GM23248 (cell line): Measurements from ENCODE around the gene PAQR7. TPM values are rescaled to one million over a fixed set of nuclear protein-coding genes. Genes with fewer than 3 reads are reported as not detected.

Experiments used
- DNase-seq: peaks from one replicate; pipeline ENCODE4 v3.0.0-alpha.2; 2015
- H2AFZ ChIP-seq: fragments of 200-600 bp; sonication (generic); 2 replicates; pipeline ENCODE4 v1.6.1; 2016; ENCODE audit warnings: antibody characterized with exemption
- H3F3A ChIP-seq: fragments of 200-600 bp; sonication (generic); 2 replicates; pipeline ENCODE4 v1.6.1; 2016; ENCODE audit warnings: mild to moderate bottlenecking, antibody characterized with exemption, mixed run types; ENCODE audit not compliant: insufficient read depth
- H3K27ac ChIP-seq: fragments of 200-600 bp; sonication (generic); 2 replicates; pipeline ENCODE4 v1.5.1; 2016; ENCODE audit warnings: mild to moderate bottlenecking
- H3K27me3 ChIP-seq: fragments of 200-600 bp; sonication (generic); replicated peaks from 2 replicates; pipeline ENCODE4 v1.6.1; 2016; ENCODE audit warnings: mild to moderate bottlenecking; ENCODE audit not compliant: insufficient read depth
- H3K36me3 ChIP-seq: fragments of 200-600 bp; sonication (generic); 2 replicates; pipeline ENCODE4 v1.6.1; 2016; ENCODE audit warnings: low read depth, mild to moderate bottlenecking
- H3K4me1 ChIP-seq: fragments of 200-600 bp; sonication (generic); 2 replicates; pipeline ENCODE4 v1.6.1; 2016; ENCODE audit warnings: mild to moderate bottlenecking; ENCODE audit not compliant: insufficient read depth
- H3K4me2 ChIP-seq: fragments of 200-600 bp; sonication (generic); one replicate; pipeline ENCODE4 v1.6.1; 2016; ENCODE audit warnings: mild to moderate bottlenecking; ENCODE audit not compliant: unreplicated experiment
- H3K4me3 ChIP-seq: fragments of 200-600 bp; sonication (generic); 2 replicates; pipeline ENCODE4 v1.5.1; 2016; ENCODE audit warnings: mild to moderate bottlenecking
- H3K79me2 ChIP-seq: fragments of 200-600 bp; sonication (generic); 2 replicates; pipeline ENCODE4 v1.6.1; 2016; ENCODE audit warnings: mild to moderate bottlenecking; ENCODE audit not compliant: insufficient read depth
- H3K9ac ChIP-seq: fragments of 200-600 bp; sonication (generic); 2 replicates; pipeline ENCODE4 v1.6.1; 2016; ENCODE audit warnings: mild to moderate bottlenecking
- H3K9me2 ChIP-seq: fragments of 200-600 bp; sonication (generic); 2 replicates; pipeline ENCODE4 v1.6.1; 2016; ENCODE audit warnings: mixed run types, mild to moderate bottlenecking, moderate library complexity; ENCODE audit not compliant: insufficient read depth
- H3K9me3 ChIP-seq: fragments of 200-600 bp; sonication (generic); one replicate; pipeline ENCODE4 v1.6.1; 2017; ENCODE audit warnings: low read depth
- H4K20me1 ChIP-seq: fragments of 200-600 bp; sonication (generic); 2 replicates; pipeline ENCODE4 v1.6.0; 2016; ENCODE audit not compliant: insufficient read depth
- EZH2 ChIP-seq: fragments of 200-600 bp; sonication (generic); IDR thresholded peaks from 2 replicates; pipeline ENCODE4 v1.6.1; 2018; ENCODE audit warnings: antibody characterized with exemption, mild to moderate bottlenecking; ENCODE audit not compliant: insufficient read depth, poor library complexity, severe bottlenecking
- EZH2phosphoT487 ChIP-seq: fragments of 200-600 bp; sonication (generic); IDR thresholded peaks from 2 replicates; pipeline ENCODE4 v1.6.1; 2018; ENCODE audit warnings: antibody characterized with exemption, moderate library complexity, mild to moderate bottlenecking, low read depth; ENCODE audit not compliant: insufficient read depth
- WGBS, 2 experiments: methylation state at CpG; one replicate each; pipeline ENCODE4 v1.1.6; 2015 to 2017; ENCODE audit warnings: low lambda C conversion rate in 2 of 2, low coverage in 1 of 2; ENCODE audit errors: missing lambda C conversion rate in 2 of 2; 5-methylcytosine and 5-hydroxymethylcytosine counted together
- in situ Hi-C: fragments of 300-500 bp; cut with MboI; formaldehyde crosslinking; loops from 2 replicates; pipeline ENCODE4 v1.15.0; 2020
- polyA plus RNA-seq: library from polyadenylated mRNA; unstranded; fragments of >200 nt; fragmentation: Nextera tagmentation; extraction: Ambion mirVana; gene quantifications from 2 replicates; pipeline ENCODE4 v1.2.1, GENCODE V29; 2016
- total RNA-seq: library from RNA; depleted of rRNA; stranded (reverse); fragments of >200 nt; shearing (Covaris generic); gene quantifications from 2 replicates; pipeline ENCODE4 v1.2.3, GENCODE V29; 2014

Gene PAQR7
- total and polyA plus RNA-seq, 2 experiments from 2014 or later: 12.7 to 20.6 TPM

- peak; percentile 51 for DNase-seq
- no peaks in the 10 kb centered on the region for H3K9me3 ChIP-seq
- H3K4me1 ChIP-seq: no peaks in the 10 kb centered on the region
- H3F3A ChIP-seq: peaks cover 16% of the 10 kb centered on the region; the same call in 1 of the 2 replicates
- 17 to 28% methylated on average over 28 to 48 of the region's 49 CpGs for WGBS, 2 experiments
- in situ Hi-C loops: no loop called here
- 0 out of 2 replicates have a peak overlapping the region, but pooled peaks have one; percentile 4 for H3K27ac ChIP-seq
- no peaks in the 10 kb centered on the region for H3K9me2 ChIP-seq
- H3K79me2 ChIP-seq: no peaks in the 10 kb centered on the region
- peak overlapping the region; percentile 77 for H3K4me3 ChIP-seq
- H4K20me1 ChIP-seq: no peaks in the 10 kb centered on the region
- H3K27me3 ChIP-seq: no peaks in the 10 kb centered on the region
- peak overlapping the region; percentile 68 for H3K9ac ChIP-seq
- peak overlapping the region; percentile 97 for H2AFZ ChIP-seq
- no peak for TF ChIP-seq EZH2phosphoT487
- no peak for TF ChIP-seq EZH2
- peak overlapping the region; percentile 92 for H3K4me2 ChIP-seq
- H3K36me3 ChIP-seq: no peaks in the 10 kb centered on the region
Observed at GRCh38 chr1:25922056-25922970, 46.8 kb upstream of the PAQR7 start.

GRCh38 chr1:25918615-25919014 lies 43.1 kb upstream of the PAQR7 start:
- H3K9ac ChIP-seq: no peak overlapping the region
- no peaks in the 10 kb centered on the region for H3K27me3 ChIP-seq
- no peak overlapping the region for H3K27ac ChIP-seq
- no peaks in the 10 kb centered on the region for H3K79me2 ChIP-seq
- H3K4me2 ChIP-seq: no peak overlapping the region
- no peaks in the 10 kb centered on the region for H4K20me1 ChIP-seq
- no peak overlapping the region for H2AFZ ChIP-seq
- H3K9me3 ChIP-seq: no peaks in the 10 kb centered on the region
- in situ Hi-C loops: no loop called here
- peaks cover 19% of the 10 kb centered on the region; the same call in 1 of the 2 replicates for H3F3A ChIP-seq
- no peak for TF ChIP-seq EZH2
- TF ChIP-seq EZH2phosphoT487: no peak
- no peaks in the 10 kb centered on the region for H3K9me2 ChIP-seq
- H3K4me1 ChIP-seq: peaks cover 7% of the 10 kb centered on the region
- no peaks in the 10 kb centered on the region for H3K36me3 ChIP-seq
- no peak for DNase-seq
- no peak overlapping the region for H3K4me3 ChIP-seq
- WGBS, 2 experiments: 85 to 86% methylated on average over 11 of the region's 11 CpGs

DNA sequence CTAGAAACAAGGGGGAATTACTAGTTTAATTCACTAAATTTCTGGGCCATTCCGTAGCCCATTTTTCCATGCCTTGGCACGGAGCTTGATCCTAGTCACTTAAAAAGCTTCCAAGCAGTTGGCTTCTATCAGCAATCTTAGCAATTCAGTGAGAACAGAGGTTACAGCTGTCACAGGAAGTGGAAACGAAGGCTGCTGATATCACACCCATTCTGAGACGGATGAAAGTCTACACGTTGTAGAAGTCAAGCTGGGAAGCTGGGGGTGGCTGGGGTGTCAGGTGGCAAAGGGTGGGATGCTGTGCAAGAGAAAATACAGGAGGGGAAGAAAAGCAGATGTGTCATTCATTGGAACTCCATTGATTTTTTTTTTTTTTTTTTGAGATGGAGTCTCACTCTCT lies 42.5 kb upstream of the PAQR7 start:
- no peak overlapping the region for H3K27ac ChIP-seq
- no peak overlapping the region for H3K4me2 ChIP-seq
- peaks cover 13% of the 10 kb centered on the region for H3F3A ChIP-seq
- 37 to 45% methylated on average over 5 of the region's 5 CpGs for WGBS, 2 experiments
- H3K27me3 ChIP-seq: no peaks in the 10 kb centered on the region
- H3K9ac ChIP-seq: no peak overlapping the region
- H3K4me3 ChIP-seq: no peak overlapping the region
- H3K36me3 ChIP-seq: no peaks in the 10 kb centered on the region
- no peak for DNase-seq
- H3K9me3 ChIP-seq: no peaks in the 10 kb centered on the region
- in situ Hi-C loops: no loop called here
- H3K9me2 ChIP-seq: no peaks in the 10 kb centered on the region
- H4K20me1 ChIP-seq: no peaks in the 10 kb centered on the region
- peaks cover 8% of the 10 kb centered on the region for H3K4me1 ChIP-seq
- TF ChIP-seq EZH2phosphoT487: no peak
- no peak for TF ChIP-seq EZH2
- H2AFZ ChIP-seq: no peak overlapping the region
- H3K79me2 ChIP-seq: no peaks in the 10 kb centered on the region

GRCh38 chr1:25916460-25916859 lies 41.0 kb upstream of the PAQR7 start:
- Histone ChIP-seq H3K4me1 (peaks cover 20% of the 10 kb centered on the region), H3F3A (peaks cover 18% of the 10 kb centered on the region), H3K4me3 (no peak overlapping the region), H3K36me3 (no peaks in the 10 kb centered on the region), H3K27ac (no peak overlapping the region), H3K9me2 (no peaks in the 10 kb centered on the region), H3K27me3 (no peaks in the 10 kb centered on the region), H3K9me3 (no peaks in the 10 kb centered on the region), H2AFZ (no peak overlapping the region), H3K4me2 (no peak overlapping the region), H3K9ac (no peak overlapping the region), H3K79me2 (no peaks in the 10 kb centered on the region), H4K20me1 (no peaks in the 10 kb centered on the region)
- DNase-seq: no peak
- TF ChIP-seq EZH2phosphoT487: no peak
- TF ChIP-seq EZH2: no peak
- WGBS, 2 experiments: 68 to 84% methylated on average over 2 of the region's 2 CpGs
- in situ Hi-C loops: no loop called here
